ENCODE results near the gene TTC5. TPM values are rescaled to one million over a fixed set of nuclear protein-coding genes. Genes with fewer than 3 reads are reported as not detected.
"Not testable (repeated sequence)": the region's sequence is repeated elsewhere in the genome, so short reads cannot be mapped to it uniquely, and the experiment has no call there.

TTC5 gene
- total RNA-seq, 2 donors from 2014 or later: 11.1 to 18.5 TPM

GRCh38 chr14:20294636-20295035 is 11.1 kb downstream of the TTC5 start:
- Histone ChIP-seq H3K4me1 (replicated peaks) (no peaks in the 10 kb centered on the region), H3K9me3 (no peaks in the 10 kb centered on the region), H3K27me3 (replicated peaks; ENCODE audit: insufficient read depth) (no peaks in the 10 kb centered on the region), H3K36me3 (peaks cover 5 to 11% of the 10 kb centered on the region in 2 donors), H3K27ac (no peak overlapping the region), H3K4me3 (no peak overlapping the region)
- intact Hi-C loops (cut with DNase I): no loop called here
- TF ChIP-seq POLR2AphosphoS5 (IDR thresholded peaks at IDR 0.05): no peak
- TF ChIP-seq CTCF (IDR thresholded peaks at IDR 0.05): no peak
- TF ChIP-seq POLR2A (IDR thresholded peaks at IDR 0.05): no peak
- WGBS: 94% methylated on average over 2 of the region's 2 CpGs
- DNase-seq (ENCODE audit: low spot score): no peak

GRCh38 chr14:20281998-20282397 is 23.8 kb downstream of the TTC5 start:
- H3K36me3 ChIP-seq: not testable (repeated sequence)
- 100% methylated on average over 1 of the region's 1 CpG for WGBS

GRCh38 chr14:20280265-20280664 is 25.5 kb downstream of the TTC5 start:
- intact Hi-C loops (cut with DNase I); H3K27ac ChIP-seq; H3K4me1 ChIP-seq (replicated peaks); H3K27me3 ChIP-seq (replicated peaks; ENCODE audit: insufficient read depth); H3K9me3 ChIP-seq; H3K4me3 ChIP-seq; H3K36me3 ChIP-seq; DNase-seq (ENCODE audit: low spot score): not testable (repeated sequence)
- WGBS: 96% methylated on average over 7 of the region's 7 CpGs

More at GRCh38 chr14:20281998-20282397, 23.8 kb downstream of the TTC5 start:
- DNase-seq (ENCODE audit: low spot score); H3K9me3 ChIP-seq; H3K4me3 ChIP-seq; intact Hi-C loops (cut with DNase I); H3K27ac ChIP-seq; H3K27me3 ChIP-seq (replicated peaks; ENCODE audit: insufficient read depth); H3K4me1 ChIP-seq (replicated peaks): not testable (repeated sequence)

GRCh38 chr14:20278414-20278813 is 27.3 kb downstream of the TTC5 start:
- no peak for DNase-seq (ENCODE audit: low spot score)

GRCh38 chr14:20277409-20277808 is 28.3 kb downstream of the TTC5 start:
- intact Hi-C loops (cut with DNase I): no loop called here
- 97% methylated on average over 2 of the region's 2 CpGs for WGBS
- no peak overlapping the region for H3K27ac ChIP-seq

More at GRCh38 chr14:20278414-20278813, 27.3 kb downstream of the TTC5 start:
- no peaks in the 10 kb centered on the region for H3K36me3 ChIP-seq
- H3K27ac ChIP-seq: no peak overlapping the region
- WGBS: 63% methylated on average over 1 of the region's 1 CpG
- no peaks in the 10 kb centered on the region for H3K4me1 ChIP-seq (replicated peaks)
- H3K9me3 ChIP-seq: no peaks in the 10 kb centered on the region
- TF ChIP-seq POLR2AphosphoS5 (IDR thresholded peaks at IDR 0.05): no peak
- no peak for TF ChIP-seq CTCF (IDR thresholded peaks at IDR 0.05)
- no peak for TF ChIP-seq POLR2A (IDR thresholded peaks at IDR 0.05)
- no peaks in the 10 kb centered on the region for H3K27me3 ChIP-seq (replicated peaks; ENCODE audit: insufficient read depth)
- intact Hi-C loops (cut with DNase I): no loop called here
- no peak overlapping the region for H3K4me3 ChIP-seq

More at GRCh38 chr14:20277409-20277808, 28.3 kb downstream of the TTC5 start:
- Histone ChIP-seq H3K9me3 (no peaks in the 10 kb centered on the region), H3K36me3 (no peaks in the 10 kb centered on the region), H3K4me1 (replicated peaks) (no peaks in the 10 kb centered on the region), H3K4me3 (no peak overlapping the region), H3K27me3 (replicated peaks; ENCODE audit: insufficient read depth) (no peaks in the 10 kb centered on the region)
- no peak for TF ChIP-seq POLR2AphosphoS5 (IDR thresholded peaks at IDR 0.05)
- TF ChIP-seq POLR2A (IDR thresholded peaks at IDR 0.05): no peak
- no peak for TF ChIP-seq CTCF (IDR thresholded peaks at IDR 0.05)
- DNase-seq (ENCODE audit: low spot score): no peak
